ENCODE results near the gene RLBP1.
A peak's percentile ranks its signal among the peaks of the same experiment; 100 is the strongest.

Gene RLBP1

DNA sequence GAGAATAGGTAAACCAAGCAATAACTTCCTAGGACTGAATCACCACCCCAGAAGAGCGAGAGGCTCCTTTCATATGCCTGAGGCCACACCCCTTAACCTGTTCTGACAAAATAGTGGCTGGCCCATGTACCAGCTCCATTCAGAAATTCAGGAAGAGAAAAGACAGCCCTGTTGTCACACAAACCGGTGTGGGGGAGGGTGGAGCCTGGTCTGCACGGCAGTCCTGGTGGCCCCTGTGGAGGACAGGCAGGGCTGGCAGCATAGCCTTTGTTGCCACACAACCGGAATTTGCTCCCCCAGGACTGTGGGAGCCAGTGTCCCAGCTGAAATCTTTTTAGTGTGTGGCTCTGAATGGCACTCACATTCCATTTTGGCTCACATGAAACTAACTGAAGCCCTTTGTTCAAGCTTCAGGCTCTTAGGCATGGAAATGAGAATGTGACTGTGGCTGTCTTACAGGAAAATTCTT lies 23.8 kb downstream of the RLBP1 start:
- H3K27me3 ChIP-seq (ENCODE audit: insufficient read depth, poor library complexity, severe bottlenecking): no peaks in the 10 kb centered on the region
- no peak overlapping the region for H3K27ac ChIP-seq (replicated peaks)
- TF ChIP-seq, protein P1, sequence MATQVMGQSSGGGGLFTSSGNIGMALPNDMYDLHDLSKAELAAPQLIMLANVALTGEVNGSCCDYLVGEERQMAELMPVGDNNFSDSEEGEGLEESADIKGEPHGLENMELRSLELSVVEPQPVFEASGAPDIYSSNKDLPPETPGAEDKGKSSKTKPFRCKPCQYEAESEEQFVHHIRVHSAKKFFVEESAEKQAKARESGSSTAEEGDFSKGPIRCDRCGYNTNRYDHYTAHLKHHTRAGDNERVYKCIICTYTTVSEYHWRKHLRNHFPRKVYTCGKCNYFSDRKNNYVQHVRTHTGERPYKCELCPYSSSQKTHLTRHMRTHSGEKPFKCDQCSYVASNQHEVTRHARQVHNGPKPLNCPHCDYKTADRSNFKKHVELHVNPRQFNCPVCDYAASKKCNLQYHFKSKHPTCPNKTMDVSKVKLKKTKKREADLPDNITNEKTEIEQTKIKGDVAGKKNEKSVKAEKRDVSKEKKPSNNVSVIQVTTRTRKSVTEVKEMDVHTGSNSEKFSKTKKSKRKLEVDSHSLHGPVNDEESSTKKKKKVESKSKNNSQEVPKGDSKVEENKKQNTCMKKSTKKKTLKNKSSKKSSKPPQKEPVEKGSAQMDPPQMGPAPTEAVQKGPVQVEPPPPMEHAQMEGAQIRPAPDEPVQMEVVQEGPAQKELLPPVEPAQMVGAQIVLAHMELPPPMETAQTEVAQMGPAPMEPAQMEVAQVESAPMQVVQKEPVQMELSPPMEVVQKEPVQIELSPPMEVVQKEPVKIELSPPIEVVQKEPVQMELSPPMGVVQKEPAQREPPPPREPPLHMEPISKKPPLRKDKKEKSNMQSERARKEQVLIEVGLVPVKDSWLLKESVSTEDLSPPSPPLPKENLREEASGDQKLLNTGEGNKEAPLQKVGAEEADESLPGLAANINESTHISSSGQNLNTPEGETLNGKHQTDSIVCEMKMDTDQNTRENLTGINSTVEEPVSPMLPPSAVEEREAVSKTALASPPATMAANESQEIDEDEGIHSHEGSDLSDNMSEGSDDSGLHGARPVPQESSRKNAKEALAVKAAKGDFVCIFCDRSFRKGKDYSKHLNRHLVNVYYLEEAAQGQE (IDR thresholded peaks at IDR 0.05; ENCODE audit: insufficient replicate concordance, low read depth): no peak
- no peak for TF ChIP-seq POLR2AphosphoS5 (IDR thresholded peaks at IDR 0.05; ENCODE audit: low read depth)
- TF ChIP-seq, protein P2, sequence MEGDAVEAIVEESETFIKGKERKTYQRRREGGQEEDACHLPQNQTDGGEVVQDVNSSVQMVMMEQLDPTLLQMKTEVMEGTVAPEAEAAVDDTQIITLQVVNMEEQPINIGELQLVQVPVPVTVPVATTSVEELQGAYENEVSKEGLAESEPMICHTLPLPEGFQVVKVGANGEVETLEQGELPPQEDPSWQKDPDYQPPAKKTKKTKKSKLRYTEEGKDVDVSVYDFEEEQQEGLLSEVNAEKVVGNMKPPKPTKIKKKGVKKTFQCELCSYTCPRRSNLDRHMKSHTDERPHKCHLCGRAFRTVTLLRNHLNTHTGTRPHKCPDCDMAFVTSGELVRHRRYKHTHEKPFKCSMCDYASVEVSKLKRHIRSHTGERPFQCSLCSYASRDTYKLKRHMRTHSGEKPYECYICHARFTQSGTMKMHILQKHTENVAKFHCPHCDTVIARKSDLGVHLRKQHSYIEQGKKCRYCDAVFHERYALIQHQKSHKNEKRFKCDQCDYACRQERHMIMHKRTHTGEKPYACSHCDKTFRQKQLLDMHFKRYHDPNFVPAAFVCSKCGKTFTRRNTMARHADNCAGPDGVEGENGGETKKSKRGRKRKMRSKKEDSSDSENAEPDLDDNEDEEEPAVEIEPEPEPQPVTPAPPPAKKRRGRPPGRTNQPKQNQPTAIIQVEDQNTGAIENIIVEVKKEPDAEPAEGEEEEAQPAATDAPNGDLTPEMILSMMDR (IDR thresholded peaks at IDR 0.05; ENCODE audit: insufficient read depth, low read length): no peak
- no peak for TF ChIP-seq GABPA (IDR thresholded peaks at IDR 0.05; ENCODE audit: low read depth)
- TF ChIP-seq SPI1 (IDR thresholded peaks at IDR 0.05; ENCODE audit: borderline replicate concordance, low read depth): no peak
- peak in 1 of 2 experiments; percentile 18 for DNase-seq (ENCODE audit: low read depth in 1 of 2, low spot score in 1 of 2)
- no peak overlapping the region for H3K4me3 ChIP-seq (replicated peaks; ENCODE audit: insufficient read depth, low read length)

DNA sequence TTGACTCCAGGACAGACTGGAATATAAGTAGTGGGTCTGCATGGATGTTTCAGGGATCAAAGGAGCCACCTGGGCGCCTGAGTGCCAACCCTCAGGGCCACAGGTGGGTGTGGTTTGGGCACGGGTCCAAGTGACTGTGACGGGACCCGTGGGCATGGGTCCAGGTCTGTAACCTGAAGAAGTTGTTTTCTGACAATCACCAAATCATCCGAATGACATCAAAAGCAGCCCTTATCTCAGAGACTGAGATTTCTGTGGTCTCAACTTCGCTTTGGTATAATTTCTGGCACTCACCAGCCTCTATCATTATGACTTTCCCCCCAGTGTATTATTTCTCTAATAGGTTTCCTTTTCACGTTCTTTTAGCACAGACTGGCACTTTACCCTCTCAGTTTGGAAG lies 24.4 kb downstream of the RLBP1 start:
- no peak overlapping the region for H3K27ac ChIP-seq (replicated peaks)
- no peak overlapping the region for H3K4me3 ChIP-seq (replicated peaks; ENCODE audit: insufficient read depth, low read length)
- DNase-seq (ENCODE audit: low read depth in 1 of 2, low spot score in 1 of 2): no peak
- no peaks in the 10 kb centered on the region for H3K27me3 ChIP-seq (ENCODE audit: insufficient read depth, poor library complexity, severe bottlenecking)
- TF ChIP-seq SPI1 (IDR thresholded peaks at IDR 0.05; ENCODE audit: borderline replicate concordance, low read depth): no peak
- TF ChIP-seq, protein P2 (IDR thresholded peaks at IDR 0.05; ENCODE audit: insufficient read depth, low read length): no peak
- no peak for TF ChIP-seq GABPA (IDR thresholded peaks at IDR 0.05; ENCODE audit: low read depth)
- TF ChIP-seq POLR2AphosphoS5 (IDR thresholded peaks at IDR 0.05; ENCODE audit: low read depth): no peak
- TF ChIP-seq, protein P1 (IDR thresholded peaks at IDR 0.05; ENCODE audit: insufficient replicate concordance, low read depth): no peak

DNA sequence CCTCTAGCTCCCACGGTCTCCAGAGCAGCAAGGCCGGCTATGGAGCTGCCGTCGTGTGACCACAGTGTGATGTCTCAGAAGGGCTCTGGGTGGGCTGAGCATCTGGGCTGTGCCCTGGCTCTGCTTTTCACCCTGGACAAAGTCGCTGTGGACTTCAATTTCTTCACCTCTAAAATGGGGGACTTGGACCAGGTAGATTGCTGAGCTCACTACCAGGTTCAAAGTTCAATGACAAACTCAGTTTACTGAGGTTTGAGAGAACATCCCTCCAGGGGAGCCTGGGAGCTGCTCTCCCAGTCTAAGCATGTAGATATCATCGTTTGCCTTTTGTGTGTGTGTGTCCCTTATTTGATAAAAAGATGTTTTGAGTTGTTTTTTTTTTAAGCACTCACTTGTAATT lies 25.1 kb downstream of the RLBP1 start:
- Histone ChIP-seq H3K27ac (replicated peaks) (no peak overlapping the region), H3K4me3 (replicated peaks; ENCODE audit: insufficient read depth, low read length) (no peak overlapping the region), H3K27me3 (ENCODE audit: insufficient read depth, poor library complexity, severe bottlenecking) (no peaks in the 10 kb centered on the region)
- TF ChIP-seq POLR2AphosphoS5 (IDR thresholded peaks at IDR 0.05; ENCODE audit: low read depth) (no peak), SPI1 (IDR thresholded peaks at IDR 0.05; ENCODE audit: borderline replicate concordance, low read depth) (no peak), GABPA (IDR thresholded peaks at IDR 0.05; ENCODE audit: low read depth) (no peak)
- TF ChIP-seq, protein P2 (IDR thresholded peaks at IDR 0.05; ENCODE audit: insufficient read depth, low read length): no peak
- TF ChIP-seq, protein P1 (IDR thresholded peaks at IDR 0.05; ENCODE audit: insufficient replicate concordance, low read depth): no peak
- DNase-seq (ENCODE audit: low read depth in 1 of 2, low spot score in 1 of 2): no peak

Measured in HL-60 (cell line).